Kidney (tissue), 14 donors: ENCODE data around the gene CEMIP2. TPM values are rescaled to one million over a fixed set of nuclear protein-coding genes. Genes with fewer than 3 reads are reported as not detected.
A peak's percentile ranks its signal among the peaks of the same experiment; 100 is the strongest.

Source experiments
- DNase-seq, 5 donors: peaks; one replicate each; pipeline ENCODE4 v3.0.0-alpha.2; 2013 to 2020
- FAIRE-seq: peaks from 2 replicates; lab custom pipeline; 2012; peaks lifted over from hg19 to GRCh38; lab: Jason Lieb, UNC
- H3K27ac ChIP-seq, 2 donors: one replicate each; pipeline ENCODE4 v1.7.0; 2013; ENCODE audit warnings: low read depth in 2 of 2, low read length in 2 of 2, inconsistent platforms in 1 of 2
- H3K27me3 ChIP-seq: one replicate; pipeline ENCODE4 v1.7.1; 2013; ENCODE audit warnings: low read length, inconsistent platforms; ENCODE audit not compliant: control insufficient read depth, insufficient read depth
- H3K36me3 ChIP-seq, 3 donors: one replicate each; pipeline versions ENCODE4 v1.7.0 to v1.7.1; 2013; ENCODE audit warnings: low read length in 3 of 3, control low read depth in 1 of 3, inconsistent platforms in 1 of 3; ENCODE audit not compliant: insufficient read depth in 3 of 3, control insufficient read depth in 2 of 3
- H3K4me1 ChIP-seq, 3 donors: one replicate each; pipeline versions ENCODE4 v1.7.0 to v1.7.1; 2013; ENCODE audit warnings: low read length in 3 of 3, inconsistent platforms in 1 of 3, low read depth in 1 of 3; ENCODE audit not compliant: control insufficient read depth in 2 of 3, insufficient read depth in 2 of 3
- H3K4me3 ChIP-seq, 3 donors: one replicate each; pipeline versions ENCODE4 v1.7.0 to v1.8.1; 2013; ENCODE audit warnings: low read length in 3 of 3, control low read depth in 1 of 3, inconsistent platforms in 1 of 3
- H3K9ac ChIP-seq, 3 donors: one replicate each; pipeline versions ENCODE4 v1.7.0 to v1.7.1; 2013; ENCODE audit warnings: low read length in 3 of 3, control low read depth in 1 of 3, inconsistent platforms in 1 of 3
- H3K9me3 ChIP-seq, 3 donors: one replicate each; pipeline versions ENCODE4 v1.7.0 to v1.7.1; 2013; ENCODE audit warnings: low read length in 3 of 3, control low read depth in 1 of 3, inconsistent platforms in 1 of 3; ENCODE audit not compliant: control insufficient read depth in 2 of 3, insufficient read depth in 1 of 3
- intact Hi-C: fragments of 100-400 bp; cut with DNase I; formaldehyde crosslinking; loops from one replicate; pipeline ENCODE4 v1.11.1; 2022
- polyA plus RNA-seq: library from polyadenylated mRNA; stranded (reverse); fragments of 350-450 nt; fragmentation: Illumina TruSeq; extraction: RNeasy Lipid Tissue Mini Kit (QIAGEN cat#74804); gene quantifications from one replicate; pipeline ENCODE4 v1.2.3, GENCODE V29; 2014; ENCODE audit warnings: low read depth, low replicate concordance; ENCODE audit not compliant: insufficient read depth
- total RNA-seq: library from RNA; stranded (reverse); fragmentation: NEBNext Ultra II Directional; extraction: Animal tissue kit (Norgen Biotek cat#: 25700); gene quantifications from one replicate; pipeline ENCODE4 v1.2.1, GENCODE V29; 2021
- TF ChIP-seq, protein P1 (sequence below): IDR thresholded peaks from 3 replicates; pipeline ENCODE4 v1.5.1; 2012; ENCODE audit warnings: mild to moderate bottlenecking, moderate library complexity, borderline replicate concordance; ENCODE audit not compliant: insufficient read depth; ENCODE audit errors: extremely low read depth
- donor health status: control.
- donor health status: control.
- donor health status: control.
- donor health status: control.
- donor health status: control.
- donor health status: DM: yes; HTN: yes; CAD: no.
- donor health status: Normal renal cell carcinoma (clear cell type).

Gene CEMIP2
- total and polyA plus RNA-seq, 2 donors from 2014 or later = 13.9 to 70.7 TPM

DNA sequence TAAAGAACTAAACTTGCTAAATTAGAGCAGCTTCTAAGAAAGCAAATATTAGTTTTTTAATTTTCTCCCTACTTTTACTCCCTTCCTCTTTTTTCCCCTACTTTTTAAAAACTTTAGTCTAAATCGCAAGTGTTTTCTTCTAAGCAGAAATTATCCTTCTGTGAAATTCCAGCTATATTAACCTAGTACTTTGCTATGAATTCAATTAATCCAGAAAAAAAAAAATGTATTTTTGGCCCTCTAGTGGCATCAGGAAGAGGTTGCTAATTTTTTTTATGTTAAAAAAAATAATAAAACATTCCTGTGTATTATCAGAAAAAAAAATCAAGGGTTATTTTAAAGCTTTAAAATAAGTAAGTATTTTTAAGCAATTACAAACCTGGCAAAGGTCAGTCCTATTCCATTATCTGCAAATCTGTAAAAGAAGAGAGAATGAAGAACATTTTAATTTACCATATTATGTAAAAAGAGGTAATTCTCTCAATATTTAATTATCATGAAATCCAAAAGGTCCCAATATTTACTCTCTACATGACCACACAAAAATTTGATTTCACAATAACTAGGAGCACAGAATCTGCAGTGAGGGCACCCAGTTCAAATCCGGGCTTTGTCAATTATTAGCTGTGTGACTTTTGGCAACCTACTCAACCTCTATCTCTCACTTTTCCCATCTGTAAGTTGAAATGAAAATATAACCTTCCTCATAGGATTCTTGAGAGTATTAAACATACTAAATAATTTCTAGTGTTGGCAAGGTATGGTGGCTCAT lies 52.0 kb downstream of the CEMIP2 start:
- Histone ChIP-seq H3K9me3 (no peaks in the 10 kb centered on the region), H3K36me3 (peaks cover 0 to 18% (median 12%) of the 10 kb centered on the region in 3 donors), H3K4me1 (no peaks in the 10 kb centered on the region), H3K9ac (no peak overlapping the region), H3K27me3 (no peaks in the 10 kb centered on the region), H3K27ac (no peak overlapping the region), H3K4me3 (no peak overlapping the region)
- intact Hi-C loops = no loop called here
- TF ChIP-seq, protein P1, sequence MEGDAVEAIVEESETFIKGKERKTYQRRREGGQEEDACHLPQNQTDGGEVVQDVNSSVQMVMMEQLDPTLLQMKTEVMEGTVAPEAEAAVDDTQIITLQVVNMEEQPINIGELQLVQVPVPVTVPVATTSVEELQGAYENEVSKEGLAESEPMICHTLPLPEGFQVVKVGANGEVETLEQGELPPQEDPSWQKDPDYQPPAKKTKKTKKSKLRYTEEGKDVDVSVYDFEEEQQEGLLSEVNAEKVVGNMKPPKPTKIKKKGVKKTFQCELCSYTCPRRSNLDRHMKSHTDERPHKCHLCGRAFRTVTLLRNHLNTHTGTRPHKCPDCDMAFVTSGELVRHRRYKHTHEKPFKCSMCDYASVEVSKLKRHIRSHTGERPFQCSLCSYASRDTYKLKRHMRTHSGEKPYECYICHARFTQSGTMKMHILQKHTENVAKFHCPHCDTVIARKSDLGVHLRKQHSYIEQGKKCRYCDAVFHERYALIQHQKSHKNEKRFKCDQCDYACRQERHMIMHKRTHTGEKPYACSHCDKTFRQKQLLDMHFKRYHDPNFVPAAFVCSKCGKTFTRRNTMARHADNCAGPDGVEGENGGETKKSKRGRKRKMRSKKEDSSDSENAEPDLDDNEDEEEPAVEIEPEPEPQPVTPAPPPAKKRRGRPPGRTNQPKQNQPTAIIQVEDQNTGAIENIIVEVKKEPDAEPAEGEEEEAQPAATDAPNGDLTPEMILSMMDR = no peak
- DNase-seq (peak in 1 of 5 donors; percentile 4), FAIRE-seq (peak; percentile 88)

DNA sequence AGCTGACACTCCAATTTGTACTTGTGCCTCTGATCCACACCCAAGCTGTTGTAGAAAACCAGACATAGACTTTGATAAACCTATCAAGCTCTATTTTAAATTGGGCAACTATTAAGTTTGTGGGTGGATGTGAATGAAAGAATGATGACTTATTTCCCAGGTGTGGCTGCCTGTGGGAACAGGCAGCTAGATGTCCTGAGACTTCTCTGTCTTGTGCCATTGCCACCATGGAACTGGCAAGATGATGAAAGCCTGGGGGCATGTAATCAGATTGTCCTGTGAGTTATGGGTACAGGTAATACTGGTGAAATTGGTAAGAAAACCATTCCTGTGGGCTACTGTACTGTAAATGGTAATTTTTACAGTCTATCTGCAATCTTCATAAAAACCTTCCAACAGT lies 57.5 kb downstream of the CEMIP2 start:
- no peak overlapping the region for H3K9ac ChIP-seq
- no peak overlapping the region for H3K27ac ChIP-seq
- no peak for DNase-seq
- H3K27me3 ChIP-seq = no peaks in the 10 kb centered on the region
- H3K4me3 ChIP-seq = no peak overlapping the region
- intact Hi-C loops = no loop called here
- TF ChIP-seq, protein P1 = no peak
- no peak for FAIRE-seq
- H3K4me1 ChIP-seq = no peaks in the 10 kb centered on the region
- H3K9me3 ChIP-seq = no peaks in the 10 kb centered on the region
- H3K36me3 ChIP-seq = peaks cover 0 to 25% (median 23%) of the 10 kb centered on the region in 3 donors

DNA sequence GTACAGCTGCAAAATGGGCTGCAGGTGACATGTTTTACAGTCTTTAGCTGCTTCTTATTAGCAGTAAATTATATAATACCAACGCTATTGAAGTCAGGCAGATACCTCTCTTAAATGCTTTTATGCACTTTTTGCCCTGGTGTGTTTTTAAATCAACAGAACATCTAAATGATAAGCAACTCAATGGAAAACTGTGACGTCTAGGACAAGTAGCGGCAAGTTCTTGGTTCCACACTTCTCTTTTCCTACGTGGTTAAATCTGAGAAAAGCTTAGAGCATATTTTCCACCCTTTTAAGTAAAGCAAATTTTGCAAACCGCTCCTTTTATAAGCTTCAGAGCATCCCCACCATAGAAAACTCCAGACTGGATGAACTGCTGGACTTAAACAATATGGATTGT lies 58.1 kb downstream of the CEMIP2 start:
- no peaks in the 10 kb centered on the region for H3K4me1 ChIP-seq
- no peak overlapping the region for H3K9ac ChIP-seq
- H3K4me3 ChIP-seq = no peak overlapping the region
- intact Hi-C loops = no loop called here
- H3K27me3 ChIP-seq = no peaks in the 10 kb centered on the region
- FAIRE-seq = no peak
- TF ChIP-seq, protein P1 = no peak
- peaks cover 0 to 25% (median 23%) of the 10 kb centered on the region in 3 donors for H3K36me3 ChIP-seq
- no peak for DNase-seq
- no peak overlapping the region for H3K27ac ChIP-seq
- H3K9me3 ChIP-seq = no peaks in the 10 kb centered on the region

DNA sequence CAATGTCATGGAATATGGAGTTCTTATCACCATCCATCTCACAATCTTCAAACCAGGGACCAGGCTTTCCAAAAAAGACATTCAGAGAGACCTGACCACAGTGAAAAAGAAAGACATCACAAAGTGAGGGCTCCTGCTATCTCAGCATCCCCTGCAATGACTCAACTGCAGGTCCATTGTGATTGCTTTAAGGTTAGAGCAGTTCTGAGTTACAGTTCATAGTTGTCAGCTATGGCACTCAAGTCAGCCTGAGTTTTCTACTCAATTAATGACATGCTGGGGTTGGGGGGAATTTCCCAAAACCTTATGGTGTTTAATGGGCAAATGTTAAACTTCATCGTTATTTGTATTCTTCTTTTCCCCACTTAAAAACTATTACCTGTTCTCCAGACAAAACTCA lies 58.9 kb downstream of the CEMIP2 start:
- no peak overlapping the region for H3K4me3 ChIP-seq
- H3K27ac ChIP-seq = no peak overlapping the region
- FAIRE-seq = no peak
- H3K9ac ChIP-seq = no peak overlapping the region
- no peaks in the 10 kb centered on the region for H3K4me1 ChIP-seq
- TF ChIP-seq, protein P1 = no peak
- DNase-seq = no peak
- H3K9me3 ChIP-seq = no peaks in the 10 kb centered on the region
- H3K36me3 ChIP-seq = peaks cover 0 to 25% (median 25%) of the 10 kb centered on the region in 3 donors
- no peaks in the 10 kb centered on the region for H3K27me3 ChIP-seq
- intact Hi-C loops = no loop called here
